Thymus (tissue), 11 donors: Measurements from ENCODE around the gene CCDC88B. TPM values are rescaled to one million over a fixed set of nuclear protein-coding genes. Genes with fewer than 3 reads are reported as not detected.

Experiments used
- DNase-seq, 9 donors: peaks; one replicate each; pipeline ENCODE4 v3.0.0-alpha.2; 2013; ENCODE audit warnings: low spot score in 9 of 9, low read depth in 6 of 9, missing footprints in 1 of 9
- H3K27ac ChIP-seq, 2 donors: one replicate each; pipeline ENCODE4 v1.5.1; 2013; ENCODE audit warnings: control low read depth in 1 of 2, low read depth in 1 of 2, low read length in 1 of 2, mild to moderate bottlenecking in 1 of 2, moderate library complexity in 1 of 2
- H3K27me3 ChIP-seq, 2 donors: one replicate each; pipeline ENCODE4 v1.5.1; 2013; ENCODE audit warnings: low read length in 1 of 2; ENCODE audit not compliant: control insufficient read depth in 2 of 2, insufficient read depth in 1 of 2
- H3K36me3 ChIP-seq, 2 donors: one replicate each; pipeline ENCODE4 v1.5.1; 2013; ENCODE audit warnings: low read length in 1 of 2, mild to moderate bottlenecking in 1 of 2, moderate library complexity in 1 of 2; ENCODE audit not compliant: control insufficient read depth in 2 of 2, insufficient read depth in 2 of 2
- H3K4me1 ChIP-seq, 2 donors: one replicate each; pipeline ENCODE4 v1.5.1; 2013; ENCODE audit warnings: low read length in 2 of 2; ENCODE audit not compliant: control insufficient read depth in 2 of 2, insufficient read depth in 2 of 2
- H3K4me3 ChIP-seq, 2 donors: one replicate each; pipeline ENCODE4 v1.5.1; 2013; ENCODE audit warnings: low read length in 2 of 2, control low read depth in 1 of 2, mild to moderate bottlenecking in 1 of 2
- H3K9me3 ChIP-seq, 2 donors: one replicate each; pipeline ENCODE4 v1.5.1; 2013; ENCODE audit warnings: low read length in 1 of 2, mild to moderate bottlenecking in 1 of 2; ENCODE audit not compliant: control insufficient read depth in 2 of 2, insufficient read depth in 1 of 2
- WGBS: extraction: QIAGEN DNeasy Blood & Tissue Kit; methylation state at CpG from one replicate; pipeline ENCODE4 v1.1.7; 2013; 5-methylcytosine and 5-hydroxymethylcytosine counted together
- polyA plus RNA-seq: library from polyadenylated mRNA; stranded (reverse); fragments of 200-250 nt; gene quantifications from one replicate; pipeline ENCODE4 v1.2.3, GENCODE V29; 2013
- total RNA-seq: library from RNA; stranded (reverse); fragments of 120-200 nt; gene quantifications from one replicate; pipeline ENCODE4 v1.2.4, GENCODE V29; 2013
- donor health status: healthy.

Gene CCDC88B
- total and polyA plus RNA-seq, 2 donors, result 26.9 to 480 TPM

DNA sequence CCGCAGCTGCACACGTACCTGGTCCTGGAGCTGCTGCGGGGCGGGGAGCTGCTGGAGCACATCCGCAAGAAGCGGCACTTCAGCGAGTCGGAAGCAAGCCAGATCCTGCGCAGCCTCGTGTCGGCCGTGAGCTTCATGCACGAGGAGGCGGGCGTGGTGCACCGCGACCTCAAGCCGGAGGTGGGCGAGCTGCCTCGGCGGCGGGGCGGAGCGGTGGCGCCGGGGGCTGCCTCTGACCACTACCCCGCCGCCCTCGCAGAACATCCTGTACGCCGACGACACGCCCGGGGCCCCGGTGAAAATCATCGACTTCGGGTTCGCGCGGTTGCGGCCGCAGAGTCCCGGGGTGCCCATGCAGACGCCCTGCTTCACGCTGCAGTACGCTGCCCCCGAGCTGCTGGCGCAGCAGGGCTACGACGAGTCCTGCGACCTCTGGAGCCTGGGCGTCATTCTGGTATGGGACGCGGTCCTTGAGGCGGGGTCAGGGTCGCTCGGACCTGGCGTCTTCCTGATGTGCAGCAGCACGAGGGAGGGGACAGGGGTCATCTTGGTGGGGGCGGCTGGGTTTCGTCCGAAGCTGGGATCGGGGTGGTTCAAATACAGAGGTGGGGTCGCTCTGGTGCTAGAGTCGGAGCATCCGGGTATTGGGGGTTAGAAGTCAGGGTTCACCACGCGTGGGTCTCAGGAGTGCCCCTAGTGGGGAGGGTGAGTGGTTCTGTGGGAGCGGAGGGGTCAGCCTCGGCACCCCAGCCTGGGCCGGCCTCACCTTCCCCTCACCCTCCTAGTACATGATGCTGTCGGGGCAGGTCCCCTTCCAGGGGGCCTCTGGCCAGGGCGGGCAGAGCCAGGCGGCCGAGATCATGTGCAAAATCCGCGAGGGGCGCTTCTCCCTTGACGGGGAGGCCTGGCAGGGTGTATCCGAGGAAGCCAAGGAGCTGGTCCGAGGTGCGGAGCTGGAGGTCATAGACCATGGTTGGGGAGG, 29.7 kb downstream of the CCDC88B start:
- H3K27me3 ChIP-seq, result no peaks in the 10 kb centered on the region
- H3K4me1 ChIP-seq, result peaks cover 0 to 4% of the 10 kb centered on the region in 2 donors
- H3K27ac ChIP-seq, result no peak overlapping the region
- peaks cover 26 to 51% of the 10 kb centered on the region in 2 donors for H3K36me3 ChIP-seq
- DNase-seq, result no peak
- H3K9me3 ChIP-seq, result peaks cover 1 to 7% of the 10 kb centered on the region in 2 donors
- 97% methylated on average over 82 of the region's 82 CpGs for WGBS
- no peak overlapping the region for H3K4me3 ChIP-seq

DNA sequence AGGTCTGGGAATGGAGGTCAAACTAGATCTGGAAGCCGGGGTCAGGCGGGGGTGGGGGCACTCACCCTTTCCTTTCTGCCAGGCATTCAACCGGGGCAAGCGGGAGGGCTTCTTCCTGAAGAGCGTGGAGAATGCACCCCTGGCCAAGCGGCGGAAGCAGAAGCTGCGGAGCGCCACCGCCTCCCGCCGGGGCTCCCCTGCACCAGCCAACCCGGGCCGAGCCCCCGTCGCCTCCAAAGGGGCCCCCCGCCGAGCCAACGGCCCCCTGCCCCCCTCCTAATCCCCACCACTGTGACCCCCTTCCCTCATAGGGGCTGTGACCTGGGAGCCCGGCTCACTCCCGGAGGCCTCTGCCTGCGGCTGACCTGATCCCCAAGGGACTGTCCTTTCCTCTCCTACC, 31.2 kb downstream of the CCDC88B start:
- 93% methylated on average over 22 of the region's 22 CpGs for WGBS
- Histone ChIP-seq H3K4me1 (peaks cover 0 to 4% of the 10 kb centered on the region in 2 donors), H3K27ac (no peak overlapping the region), H3K9me3 (peaks cover 1 to 7% of the 10 kb centered on the region in 2 donors), H3K36me3 (peaks cover 18 to 41% of the 10 kb centered on the region in 2 donors), H3K27me3 (no peaks in the 10 kb centered on the region), H3K4me3 (no peak overlapping the region)
- DNase-seq, result no peak

DNA sequence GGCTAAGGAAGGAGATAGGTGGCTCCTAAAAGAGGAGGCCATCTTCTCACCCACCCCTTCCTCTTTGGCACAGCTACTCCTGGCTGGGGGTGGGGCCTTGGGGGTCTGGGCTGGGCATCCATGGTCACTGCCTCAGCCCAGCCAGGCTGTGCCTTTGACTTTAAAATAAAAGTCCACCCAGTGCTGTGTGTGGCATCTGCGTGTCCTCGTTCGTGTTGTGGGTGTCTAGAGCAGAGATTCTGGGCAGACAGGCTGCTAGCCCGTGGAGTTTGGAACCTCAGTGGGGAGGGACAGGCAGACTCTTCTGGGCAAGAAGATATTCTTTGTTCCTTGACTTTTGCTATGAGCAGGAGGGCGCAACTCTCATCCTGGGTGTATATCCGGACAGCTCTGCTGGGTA, 32.0 kb downstream of the CCDC88B start:
- no peak overlapping the region for H3K4me3 ChIP-seq
- no peak for DNase-seq
- peaks cover 0 to 4% of the 10 kb centered on the region in 2 donors for H3K4me1 ChIP-seq
- H3K9me3 ChIP-seq, result peaks cover 1 to 7% of the 10 kb centered on the region in 2 donors
- no peak overlapping the region for H3K27ac ChIP-seq
- peaks cover 13 to 41% of the 10 kb centered on the region in 2 donors for H3K36me3 ChIP-seq
- 97% methylated on average over 6 of the region's 6 CpGs for WGBS
- H3K27me3 ChIP-seq, result no peaks in the 10 kb centered on the region

DNA sequence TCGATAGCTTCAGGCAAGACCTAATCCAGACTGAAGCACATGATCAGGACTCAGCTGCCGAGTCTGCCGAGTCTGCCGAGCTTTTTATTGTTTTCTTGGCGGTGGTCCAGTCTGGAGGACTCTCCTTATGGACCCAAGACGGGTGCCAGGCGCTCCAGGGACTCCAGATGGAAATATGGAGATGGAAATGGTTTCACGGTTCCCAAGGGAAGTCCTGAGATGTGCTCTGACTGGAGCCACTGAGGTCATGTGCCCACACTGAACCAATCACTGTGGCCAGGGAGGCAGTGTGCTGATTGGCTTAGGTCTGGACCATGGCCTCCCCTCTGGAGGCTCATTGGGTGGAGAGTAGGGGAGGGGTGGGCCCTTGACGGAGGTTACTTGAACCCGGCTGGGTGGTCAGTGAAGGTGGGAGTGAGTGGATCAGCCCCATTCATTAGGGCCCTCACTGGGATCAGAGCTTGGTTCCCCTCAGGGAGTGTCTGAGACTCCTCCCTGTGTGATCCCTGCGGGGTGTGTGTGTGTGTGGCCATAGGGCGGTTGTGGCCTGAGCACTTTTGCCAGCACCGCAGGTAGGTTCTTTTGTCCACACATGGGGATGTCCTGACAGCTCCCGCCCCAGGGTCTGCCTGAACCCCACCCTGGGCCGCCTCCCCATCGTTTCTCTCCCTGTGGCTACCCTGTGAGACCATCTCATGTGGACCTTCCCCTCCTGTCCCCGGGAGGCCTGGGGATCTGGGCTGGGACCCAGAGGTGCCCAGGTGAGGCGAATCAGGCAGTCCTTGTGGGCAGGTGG, 33.0 kb downstream of the CCDC88B start:
- Histone ChIP-seq H3K4me1 (peaks cover 0 to 4% of the 10 kb centered on the region in 2 donors), H3K4me3 (no peak overlapping the region), H3K27ac (no peak overlapping the region), H3K36me3 (peaks cover 8 to 33% of the 10 kb centered on the region in 2 donors), H3K9me3 (peaks cover 1 to 7% of the 10 kb centered on the region in 2 donors), H3K27me3 (no peaks in the 10 kb centered on the region)
- no peak for DNase-seq
- WGBS, result 84% methylated on average over 18 of the region's 18 CpGs

DNA sequence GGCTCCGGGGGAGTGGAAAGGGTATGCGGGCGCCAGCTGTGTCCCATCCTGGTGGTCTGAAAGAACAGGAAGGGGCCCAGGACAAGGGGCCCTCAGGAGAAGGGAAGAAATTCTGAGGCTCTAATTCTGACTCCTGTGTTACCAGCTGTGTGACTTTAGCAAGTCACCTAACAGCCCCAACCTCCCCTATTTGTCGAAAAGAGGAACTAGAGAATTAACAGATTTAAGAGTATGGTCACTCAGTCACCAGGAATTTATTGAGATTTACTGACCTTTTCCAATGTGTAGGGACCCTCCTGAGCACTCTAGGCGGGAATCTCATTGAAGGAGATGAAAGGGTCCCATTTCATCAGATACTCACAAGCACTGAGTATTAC, 33.6 kb downstream of the CCDC88B start:
- H3K4me1 ChIP-seq, result peaks cover 0 to 7% of the 10 kb centered on the region in 2 donors
- no peak for DNase-seq
- H3K4me3 ChIP-seq, result no peak overlapping the region
- no peak overlapping the region for H3K27ac ChIP-seq
- no peaks in the 10 kb centered on the region for H3K27me3 ChIP-seq
- 19% methylated on average over 5 of the region's 5 CpGs for WGBS
- H3K9me3 ChIP-seq, result peaks cover 1 to 5% of the 10 kb centered on the region in 2 donors
- H3K36me3 ChIP-seq, result peaks cover 7 to 28% of the 10 kb centered on the region in 2 donors

DNA sequence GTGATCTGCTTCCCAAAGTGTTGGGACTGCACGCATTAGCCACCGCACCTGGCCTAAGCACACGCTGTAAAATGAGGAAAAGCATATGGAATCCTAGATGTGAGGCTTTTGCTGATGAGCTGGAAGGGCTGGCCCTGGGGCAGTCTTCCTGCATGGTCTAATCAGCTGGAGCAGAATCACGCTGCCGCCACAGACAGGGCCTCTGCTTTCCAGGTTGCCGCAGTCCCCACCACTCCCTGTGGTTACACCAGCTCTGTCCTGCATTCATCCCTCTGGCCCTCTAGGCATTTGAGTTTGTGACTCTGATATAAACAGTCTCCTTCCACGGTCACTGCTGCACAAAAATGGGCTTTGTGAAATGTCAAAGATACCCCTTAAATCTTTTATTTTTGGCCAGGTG, 36.1 kb downstream of the CCDC88B start:
- no peak for DNase-seq
- Histone ChIP-seq H3K4me1 (peaks cover 0 to 8% of the 10 kb centered on the region in 2 donors), H3K27me3 (no peaks in the 10 kb centered on the region), H3K4me3 (no peak overlapping the region), H3K27ac (no peak overlapping the region), H3K9me3 (no peaks in the 10 kb centered on the region), H3K36me3 (peaks cover 0 to 3% of the 10 kb centered on the region in 2 donors)
- WGBS, result 97% methylated on average over 7 of the region's 7 CpGs

DNA sequence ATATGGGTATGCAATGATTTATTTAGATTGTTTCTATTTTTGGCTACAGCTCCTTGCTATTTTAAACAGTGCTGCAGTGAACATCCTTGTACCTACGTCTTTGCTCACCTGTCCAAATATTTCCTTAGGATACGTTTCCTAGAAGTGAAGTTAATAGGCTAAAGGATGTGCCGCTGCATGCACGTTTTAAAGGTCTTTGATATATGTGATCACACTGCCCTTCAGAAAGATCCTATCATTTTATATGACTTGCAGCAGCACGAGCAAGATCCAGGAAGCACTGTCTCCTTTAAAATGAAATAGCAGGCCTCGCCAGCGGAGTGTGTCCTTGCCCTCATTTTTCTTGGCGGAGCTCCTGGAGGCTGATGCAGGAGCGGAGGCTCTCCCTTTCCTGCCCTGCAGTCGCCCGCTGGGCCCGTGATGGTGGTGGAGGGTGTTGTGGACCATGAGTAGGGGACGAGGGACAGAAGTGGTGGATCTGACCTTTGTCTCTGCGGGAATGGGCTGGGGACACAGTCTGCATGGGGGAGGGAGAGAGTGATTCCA, 38.4 kb downstream of the CCDC88B start:
- H3K27ac ChIP-seq, result peak overlapping the region in 1 of 2 donors; percentile 32
- H3K9me3 ChIP-seq, result no peaks in the 10 kb centered on the region
- no peak overlapping the region for H3K4me3 ChIP-seq
- peaks cover 0 to 4% of the 10 kb centered on the region in 2 donors for H3K4me1 ChIP-seq
- DNase-seq, result no peak
- H3K27me3 ChIP-seq, result no peaks in the 10 kb centered on the region
- WGBS, result 89% methylated on average over 14 of the region's 14 CpGs
- no peaks in the 10 kb centered on the region for H3K36me3 ChIP-seq

DNA sequence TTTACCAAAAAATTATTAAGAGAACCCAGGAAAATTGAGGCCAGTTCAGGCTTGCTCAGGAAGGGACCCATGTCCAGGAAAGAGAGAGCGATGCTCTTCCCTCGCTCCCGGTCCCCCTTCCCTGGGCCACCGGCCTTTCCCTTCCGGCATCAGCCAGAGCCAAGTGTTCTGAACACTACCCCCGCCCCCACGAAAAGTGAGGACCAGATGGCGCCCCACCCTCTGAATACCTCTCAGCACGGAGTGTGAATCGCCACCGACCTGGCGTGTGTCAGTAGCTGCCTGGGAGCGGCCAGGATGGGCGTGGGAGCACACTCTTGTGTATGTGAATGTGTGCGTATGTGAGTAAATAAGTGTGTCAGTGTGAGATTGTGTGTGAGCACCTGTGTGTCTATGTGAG, 39.2 kb downstream of the CCDC88B start:
- Histone ChIP-seq H3K9me3 (no peaks in the 10 kb centered on the region), H3K4me3 (no peak overlapping the region), H3K27me3 (no peaks in the 10 kb centered on the region), H3K36me3 (no peaks in the 10 kb centered on the region), H3K4me1 (peaks cover 0 to 3% of the 10 kb centered on the region in 2 donors), H3K27ac (no peak overlapping the region)
- 91% methylated on average over 15 of the region's 15 CpGs for WGBS
- no peak for DNase-seq
